ENCODE data around the gene KCNMA1.
"Not testable (repeated sequence)": the region's sequence is repeated elsewhere in the genome, so short reads cannot be mapped to it uniquely, and the experiment has no call there.

KCNMA1 gene

DNA sequence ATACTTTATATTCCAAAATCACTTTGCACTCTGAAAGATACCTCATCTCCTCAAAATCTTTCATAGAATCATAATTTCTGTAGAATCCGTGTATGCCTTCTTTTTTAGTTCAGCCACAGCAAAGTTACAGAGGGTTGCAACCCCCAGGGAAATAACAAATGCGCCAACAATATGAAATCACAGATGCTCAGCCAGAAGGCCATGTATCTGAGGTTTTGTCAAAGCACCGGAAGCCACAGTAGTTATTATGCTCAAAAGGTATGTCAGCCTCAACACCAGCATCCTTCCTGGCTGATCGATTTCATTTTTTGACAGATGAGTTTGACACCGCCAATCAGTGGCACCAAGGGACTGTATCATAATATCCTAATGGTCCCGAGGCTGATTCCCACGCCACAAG lies 204.1 kb downstream of the KCNMA1 start:
- DNase-seq: no peak

DNA sequence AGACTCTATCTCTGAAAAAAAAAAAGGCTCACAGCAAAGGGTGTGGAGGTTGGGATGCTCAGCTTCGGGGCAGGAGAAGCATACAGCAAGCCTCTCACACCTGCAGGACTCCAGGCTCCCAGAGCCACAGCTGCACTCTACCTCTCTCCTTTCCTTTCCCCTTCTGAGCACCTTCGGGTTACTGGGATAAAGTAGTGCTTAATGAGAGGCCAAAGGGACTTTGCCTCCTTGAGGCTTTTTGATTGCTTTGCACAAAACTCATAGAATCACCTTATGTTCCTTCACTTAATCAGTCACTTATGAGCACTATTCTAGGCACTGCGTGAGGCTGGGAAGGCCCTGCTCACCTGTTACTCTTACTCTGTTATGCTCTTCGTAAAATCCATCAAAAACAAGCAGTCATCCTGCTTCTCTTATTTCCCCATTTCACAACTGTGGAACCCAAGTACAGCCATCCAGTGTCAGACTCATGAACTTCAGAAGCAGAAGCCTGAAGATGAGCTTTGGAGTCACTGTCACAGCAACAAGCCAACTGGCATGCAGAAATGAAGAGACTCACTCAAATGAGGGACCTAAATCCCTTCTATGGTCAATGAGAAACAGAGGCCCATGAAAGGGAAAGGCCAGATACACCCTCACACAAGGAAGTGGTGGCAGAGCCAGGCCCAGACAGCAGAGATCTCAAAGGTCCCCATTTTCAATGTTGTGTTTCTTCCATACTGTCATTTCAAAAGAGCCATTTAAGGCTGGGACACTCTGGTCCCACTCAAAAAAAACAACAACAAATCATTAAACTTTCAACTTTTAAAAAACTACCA lies 205.4 kb downstream of the KCNMA1 start:
- DNase-seq: no peak

DNA sequence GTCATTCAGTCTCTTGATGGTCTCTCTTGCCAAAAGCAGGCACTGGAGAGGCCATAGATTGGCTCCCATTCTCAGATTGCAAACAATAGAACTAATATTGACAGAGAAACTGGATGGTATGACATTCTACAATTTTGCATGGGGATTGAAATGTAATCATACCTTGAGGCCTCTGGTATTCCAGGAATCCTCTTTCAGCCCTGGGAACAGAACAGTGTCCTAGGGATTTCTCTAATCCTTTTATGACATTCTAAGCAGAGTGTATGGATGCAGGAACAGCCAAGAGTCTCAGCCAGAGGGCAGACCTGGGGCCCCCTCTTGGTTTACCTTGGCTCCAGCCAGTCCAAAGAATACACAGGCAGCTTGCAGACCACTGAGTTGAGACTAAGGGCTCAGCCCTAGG lies 206.4 kb downstream of the KCNMA1 start:
- no peak for DNase-seq

DNA sequence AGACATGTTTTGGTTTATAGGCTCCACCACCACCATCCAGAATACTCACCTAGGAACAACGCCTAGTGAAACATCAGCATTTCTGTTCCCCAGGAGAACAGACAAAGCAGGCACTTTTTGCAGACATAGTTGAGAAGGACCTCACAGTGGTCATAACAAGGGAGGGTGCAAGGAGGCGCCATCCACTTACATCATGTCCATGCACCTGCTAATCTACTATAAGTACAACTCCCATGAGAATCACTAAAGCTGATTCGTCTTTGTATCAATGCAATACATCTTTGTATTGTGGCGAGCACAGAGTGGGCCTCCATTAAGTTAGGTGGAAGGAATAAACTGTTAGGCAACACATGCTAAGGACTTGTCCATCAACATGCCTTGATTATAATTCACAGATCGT lies 207.1 kb downstream of the KCNMA1 start:
- no peak for DNase-seq

DNA sequence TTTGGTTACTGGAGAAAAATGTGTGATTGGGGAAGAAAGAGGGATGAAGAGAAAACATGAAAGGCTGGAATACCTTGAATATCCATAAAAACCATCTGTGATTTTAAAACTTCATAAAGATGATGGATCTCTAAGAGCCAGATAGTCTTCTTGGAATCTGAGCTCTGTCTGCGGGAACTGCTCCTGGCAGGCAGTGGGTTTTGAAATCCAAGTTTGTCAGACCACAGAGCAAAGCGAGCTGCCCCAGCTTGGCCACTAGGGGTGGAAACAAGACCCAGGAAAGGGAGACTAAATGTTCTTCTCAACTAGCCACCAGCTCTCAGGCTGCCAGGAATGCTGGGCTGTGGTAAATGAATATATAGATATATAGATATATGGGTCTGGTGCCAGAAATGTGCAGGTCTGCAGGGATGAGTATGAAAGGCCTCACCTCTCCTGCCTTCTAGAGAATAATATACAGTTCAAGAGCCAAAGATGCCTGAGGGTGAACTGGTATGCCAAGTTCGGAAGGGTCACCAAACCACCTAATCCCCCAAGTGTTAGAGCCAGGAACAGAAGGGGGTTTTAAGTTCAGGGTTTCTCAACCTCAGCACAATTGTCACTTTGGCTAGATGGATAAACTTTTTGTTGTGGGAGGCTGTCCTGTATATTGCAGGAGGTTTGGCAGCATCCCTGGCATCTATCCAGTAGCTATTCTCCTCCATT lies 208.8 kb downstream of the KCNMA1 start:
- DNase-seq: no peak

DNA sequence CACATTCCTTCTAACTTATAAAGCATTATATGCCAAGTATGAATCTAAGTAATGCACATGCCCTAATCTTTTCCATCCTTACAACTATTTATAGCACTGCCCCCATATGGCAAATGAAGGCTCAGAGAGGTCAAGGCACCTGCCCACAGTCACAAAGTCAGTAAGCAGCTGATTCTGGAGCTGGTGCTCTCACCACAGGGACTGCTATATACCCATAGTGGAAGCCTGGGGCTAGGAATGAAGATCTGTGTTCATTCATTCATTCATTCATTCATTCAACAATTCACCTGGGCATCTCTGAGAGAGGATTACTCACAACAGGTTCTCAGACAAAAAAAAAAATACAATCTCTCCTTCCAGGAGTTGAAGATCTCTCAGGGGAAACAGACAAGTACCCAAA lies 213.4 kb downstream of the KCNMA1 start:
- no peak for DNase-seq

DNA sequence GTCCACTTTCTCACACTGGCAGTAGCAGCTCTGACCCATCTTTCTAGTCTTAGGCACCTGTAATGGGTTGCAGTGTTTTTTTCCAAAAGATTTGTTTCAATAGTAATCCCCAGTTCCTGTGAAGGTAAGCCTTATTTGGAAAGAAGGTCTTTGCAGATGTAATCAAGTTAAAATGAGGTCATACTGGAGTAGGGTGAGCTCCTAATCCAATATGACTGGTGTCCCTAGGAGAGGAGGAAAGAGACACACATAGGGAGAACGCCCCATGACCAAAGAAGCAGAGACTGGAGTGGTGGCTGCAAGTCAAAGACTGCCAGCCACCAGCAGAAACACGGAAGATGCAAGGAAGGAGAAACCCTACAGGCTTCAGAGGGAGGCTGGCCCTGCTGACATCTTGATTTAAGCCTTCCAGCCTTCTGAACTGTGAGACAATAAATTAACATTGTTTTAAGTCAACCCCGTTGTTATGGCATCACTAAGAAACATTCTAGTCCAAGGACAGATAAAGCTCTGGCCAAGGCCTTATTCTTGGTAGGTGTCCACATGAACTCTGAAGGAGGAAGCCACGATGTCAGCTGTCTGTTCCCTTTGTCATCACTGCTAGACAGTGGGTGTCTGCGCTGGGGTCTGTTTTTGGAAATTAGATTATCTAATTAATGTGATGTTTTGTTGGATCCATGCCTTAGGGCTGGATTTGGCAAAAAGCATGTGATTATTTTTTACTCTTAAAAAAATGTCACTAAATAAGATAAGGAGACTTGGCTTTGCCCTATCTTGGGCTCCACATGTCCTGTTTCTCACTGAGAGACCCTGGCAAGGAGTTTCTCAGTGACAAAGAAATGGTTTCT lies 214.9 kb downstream of the KCNMA1 start:
- no peak for DNase-seq

DNA sequence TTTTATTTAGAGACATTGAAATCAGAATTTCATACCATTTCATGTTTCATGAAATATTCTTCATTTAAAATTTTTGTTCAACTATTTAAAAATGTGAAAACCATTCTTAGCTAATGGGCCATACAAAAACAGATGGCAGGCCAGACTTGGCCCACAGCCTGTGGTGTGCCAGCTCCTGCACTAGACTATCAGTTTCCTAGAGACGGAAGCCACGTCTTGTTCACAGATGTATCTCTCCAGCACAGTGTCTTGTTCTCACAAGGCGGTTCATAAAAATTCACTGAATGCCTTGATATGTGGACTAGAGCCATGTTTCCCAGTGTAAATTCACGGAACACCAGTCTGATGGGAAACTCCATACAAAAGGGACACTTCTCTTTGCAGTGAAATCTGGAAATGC lies 216.0 kb downstream of the KCNMA1 start:
- DNase-seq: no peak

DNA sequence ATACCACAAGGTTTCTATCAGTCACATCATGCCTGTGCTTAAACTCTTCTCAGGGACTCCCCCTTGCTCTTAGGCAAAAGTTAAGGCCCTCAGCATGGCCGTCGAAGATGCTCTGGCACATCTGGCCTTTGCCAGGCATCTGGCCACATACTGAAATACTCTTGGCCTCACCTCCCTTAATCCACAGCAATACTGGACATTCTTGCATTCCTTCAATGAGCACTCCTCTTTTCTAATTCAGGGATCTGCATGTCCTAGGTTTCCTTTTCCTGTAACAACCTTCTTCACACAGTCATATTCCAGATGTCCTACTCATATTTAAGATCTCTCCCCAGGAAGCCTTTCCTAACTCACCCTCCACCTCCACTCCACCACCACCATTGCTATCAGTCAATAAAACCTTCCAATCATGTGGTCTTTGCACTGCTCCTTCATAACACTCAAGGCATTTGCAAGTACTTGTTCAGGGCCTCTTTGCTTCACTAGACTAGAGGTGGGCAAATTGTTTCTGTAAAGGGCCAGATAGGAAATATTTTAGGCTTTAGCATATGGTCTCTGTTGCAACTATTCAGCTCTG lies 216.6 kb downstream of the KCNMA1 start:
- DNase-seq: no peak

DNA sequence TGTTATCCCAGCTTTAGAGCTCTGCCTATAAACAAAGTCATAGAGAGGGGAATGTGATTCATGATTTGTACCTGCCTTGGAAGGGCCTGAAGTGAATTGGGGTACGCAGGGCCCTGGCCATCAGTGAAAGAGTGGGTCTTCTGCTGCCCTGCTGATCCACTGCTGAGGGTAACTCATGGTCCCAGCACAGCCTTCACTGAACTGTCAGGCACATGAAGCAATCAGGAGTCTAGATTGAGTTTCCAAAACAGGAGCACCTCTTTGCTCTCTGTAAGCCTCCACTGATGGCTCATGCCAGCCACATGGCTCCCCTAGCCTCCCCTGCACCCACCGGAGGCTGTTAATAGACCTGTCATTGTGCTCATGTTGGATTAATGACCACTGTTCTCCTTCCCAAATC lies 217.6 kb downstream of the KCNMA1 start:
- DNase-seq: no peak

DNA sequence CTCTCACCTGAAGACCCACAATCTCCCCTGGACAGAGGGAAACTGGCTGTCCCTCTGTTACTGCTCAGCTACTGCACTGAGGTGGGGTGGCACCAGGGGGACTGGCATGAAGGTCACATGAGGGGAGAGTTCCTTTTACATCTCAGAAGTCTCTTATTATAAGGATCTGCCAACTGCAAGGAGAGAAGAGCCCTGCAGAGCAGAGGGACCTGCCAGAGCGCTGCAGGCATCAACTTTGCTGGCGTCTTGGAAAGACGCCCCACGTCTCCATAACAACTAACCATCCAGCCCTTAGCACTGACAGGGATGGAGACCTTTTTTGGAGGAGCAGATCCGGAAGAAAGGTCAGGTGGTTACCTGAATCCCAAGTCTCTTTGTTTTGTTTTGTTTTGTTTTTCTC lies 218.6 kb downstream of the KCNMA1 start:
- DNase-seq: no peak

DNA sequence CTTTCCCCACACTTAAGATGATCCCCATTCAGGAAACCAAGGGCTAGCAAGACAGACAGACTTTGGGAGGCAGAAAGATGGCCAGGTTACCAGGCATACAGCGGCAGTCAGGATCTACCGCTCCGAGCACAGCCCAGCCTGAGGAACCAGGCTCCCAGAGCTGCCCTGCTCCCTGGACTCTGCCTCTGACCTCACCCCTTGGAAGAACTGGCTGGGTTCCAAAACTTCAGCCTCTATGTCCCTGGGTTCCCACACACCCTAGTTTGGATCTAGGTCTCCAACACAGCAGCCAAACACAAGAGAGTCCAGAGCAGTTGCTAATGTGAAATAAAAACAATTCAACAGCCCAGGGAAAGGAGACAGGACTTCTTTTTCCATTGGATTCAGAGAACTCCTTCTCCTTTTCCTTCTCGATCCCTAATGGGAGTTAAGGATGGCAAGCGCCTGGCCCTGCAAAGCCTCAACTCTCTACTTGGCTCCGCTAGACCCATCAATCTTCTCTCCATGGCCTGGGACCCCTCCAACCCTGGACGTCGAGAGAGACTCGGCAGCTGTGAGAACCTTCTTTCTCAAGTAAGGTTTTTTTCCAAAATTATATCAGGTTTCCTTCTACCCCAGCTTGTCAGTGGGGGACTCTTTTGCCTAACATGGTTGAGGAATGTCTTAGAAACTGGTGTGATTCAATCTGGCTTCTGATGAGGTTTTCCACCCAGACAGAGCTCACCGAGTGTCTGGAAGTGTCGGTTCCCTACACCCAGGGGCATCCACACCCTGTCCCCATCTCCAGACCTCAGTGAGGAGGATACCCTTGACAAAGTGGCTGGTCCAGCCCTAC lies 219.6 kb downstream of the KCNMA1 start:
- no peak for DNase-seq

DNA sequence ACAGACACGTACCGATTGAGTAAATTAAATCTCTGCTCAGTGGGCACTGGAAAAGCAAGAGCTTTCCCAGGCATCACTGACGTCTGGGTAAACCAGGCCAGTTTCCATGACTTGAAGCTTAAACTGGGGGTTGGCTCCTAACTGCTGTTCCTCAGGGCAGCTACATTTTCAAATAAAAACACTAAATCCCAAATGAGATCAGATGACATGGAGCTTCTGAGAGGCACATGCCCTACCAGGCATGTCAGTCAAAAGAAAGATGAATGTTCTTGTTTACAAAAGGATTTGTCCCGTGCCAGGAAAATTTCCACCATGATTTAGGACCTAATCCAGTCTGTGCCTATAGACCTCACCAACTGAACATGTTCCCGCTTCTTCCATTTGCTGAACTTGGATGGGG lies 220.2 kb downstream of the KCNMA1 start:
- DNase-seq: no peak

DNA sequence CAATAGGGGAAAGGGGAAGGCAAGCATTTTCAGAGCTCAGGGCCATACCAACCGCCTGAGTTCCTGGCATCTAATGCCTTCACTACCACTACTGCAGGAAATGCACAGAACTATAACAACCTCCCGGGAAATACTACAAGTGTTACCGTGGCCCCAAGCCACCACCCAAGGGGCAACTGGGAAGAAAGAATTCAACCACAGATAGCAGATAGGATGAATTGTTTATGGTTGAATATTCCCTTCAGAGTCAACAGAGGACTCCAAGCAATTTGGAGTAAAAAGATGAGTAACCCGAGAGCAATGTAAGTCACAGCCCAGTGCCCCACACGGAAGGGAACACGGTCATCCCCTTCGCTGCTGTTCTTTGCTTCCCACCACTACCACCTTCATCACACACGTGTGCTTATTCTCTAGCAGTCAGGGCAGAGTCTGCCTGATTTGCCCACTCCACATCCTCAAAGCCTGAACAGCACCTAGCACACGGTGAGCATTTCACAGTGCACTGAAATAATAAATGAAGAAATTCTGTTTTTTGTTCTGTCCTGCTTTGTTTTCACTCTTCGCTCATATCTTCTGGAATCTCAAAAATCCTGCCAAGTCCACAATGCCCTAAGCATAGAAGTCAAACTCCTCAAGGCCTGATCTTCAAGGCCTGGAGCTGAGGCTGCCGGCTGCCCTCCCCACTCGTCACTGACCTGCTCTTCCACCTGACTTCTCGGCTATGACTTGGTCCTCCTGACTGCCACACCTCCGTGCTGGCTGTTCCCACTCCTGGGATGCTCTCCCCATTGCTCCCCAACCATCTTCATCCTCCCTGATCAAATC lies 221.1 kb downstream of the KCNMA1 start:
- no peak for DNase-seq

DNA sequence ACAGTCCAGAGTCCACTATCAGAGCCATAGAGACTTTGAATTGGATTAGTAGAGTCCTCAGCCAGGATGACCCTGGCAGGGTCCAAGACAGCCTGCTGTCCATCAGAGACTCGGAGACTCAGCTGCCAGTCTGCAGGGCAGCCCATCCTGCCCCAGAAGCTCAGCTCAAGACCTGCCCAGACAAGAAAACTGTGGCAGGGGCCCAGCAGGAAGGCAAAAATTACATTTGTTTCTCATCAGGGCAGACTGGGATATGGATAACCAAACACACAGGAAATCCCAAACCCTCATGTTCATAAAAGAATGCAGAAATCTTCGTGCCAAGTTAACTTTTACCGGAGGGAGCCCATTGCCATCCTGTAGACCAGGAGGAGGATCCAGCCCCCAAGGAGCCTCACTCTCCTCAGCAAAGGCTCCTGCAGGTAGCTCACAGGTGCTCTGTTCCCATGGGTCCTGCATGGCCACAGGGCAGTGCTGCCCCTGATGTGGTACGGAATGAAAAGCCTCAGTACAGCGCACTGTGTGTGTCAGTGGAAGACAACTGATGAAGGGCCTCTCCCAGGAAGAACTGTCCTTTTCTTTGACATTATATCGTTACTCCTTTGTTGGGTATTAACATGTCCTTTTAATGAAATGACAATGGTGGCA lies 222.2 kb downstream of the KCNMA1 start:
- DNase-seq: no peak

DNA sequence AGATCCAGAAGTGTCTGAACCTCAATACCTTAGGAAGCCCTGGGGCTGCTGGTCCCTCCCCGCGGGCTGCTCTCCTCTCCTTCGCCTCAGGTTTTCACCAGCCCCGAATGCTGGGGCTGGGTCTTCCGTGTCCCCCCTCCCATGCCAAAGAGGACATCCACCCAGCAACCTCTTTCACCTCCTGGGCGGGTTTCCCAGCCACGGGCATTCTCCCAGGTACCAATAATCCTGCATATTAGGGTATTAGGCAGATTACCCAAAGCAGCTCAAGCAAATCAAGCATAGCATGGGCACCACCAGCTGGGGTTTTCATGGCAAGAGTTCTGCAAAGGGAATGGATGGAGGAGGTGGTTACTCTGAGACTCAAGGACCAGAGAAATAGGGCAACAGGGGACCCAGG lies 224.4 kb downstream of the KCNMA1 start:
- DNase-seq: no peak

DNA sequence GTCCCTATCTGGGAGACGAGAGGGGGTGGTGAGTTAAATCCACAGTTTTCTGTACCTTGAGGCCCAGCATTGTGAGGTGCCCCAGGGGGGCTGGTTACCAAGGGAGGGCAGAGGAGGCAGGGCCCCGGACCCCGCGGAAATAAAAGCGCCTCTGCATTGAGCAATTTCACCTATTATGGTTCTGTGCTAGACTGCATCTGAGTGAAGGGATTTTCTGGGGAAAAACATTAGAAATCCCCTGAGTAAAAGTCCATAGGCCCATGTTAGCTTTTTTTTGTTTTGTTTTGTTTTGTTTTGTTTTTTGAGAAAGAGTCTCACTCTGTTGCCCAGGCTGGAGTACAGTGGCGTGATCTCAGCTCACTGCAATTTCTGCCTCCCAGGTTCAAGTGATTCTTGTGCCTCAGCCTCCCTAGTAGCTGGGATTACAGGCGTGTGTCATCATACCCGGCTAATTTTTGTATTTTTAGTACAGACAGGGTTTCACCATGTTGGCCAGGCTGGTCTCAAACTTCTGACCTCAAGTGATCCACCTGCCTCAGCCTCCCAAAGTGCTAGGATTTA lies 225.0 kb downstream of the KCNMA1 start:
- DNase-seq: not testable (repeated sequence)

DNA sequence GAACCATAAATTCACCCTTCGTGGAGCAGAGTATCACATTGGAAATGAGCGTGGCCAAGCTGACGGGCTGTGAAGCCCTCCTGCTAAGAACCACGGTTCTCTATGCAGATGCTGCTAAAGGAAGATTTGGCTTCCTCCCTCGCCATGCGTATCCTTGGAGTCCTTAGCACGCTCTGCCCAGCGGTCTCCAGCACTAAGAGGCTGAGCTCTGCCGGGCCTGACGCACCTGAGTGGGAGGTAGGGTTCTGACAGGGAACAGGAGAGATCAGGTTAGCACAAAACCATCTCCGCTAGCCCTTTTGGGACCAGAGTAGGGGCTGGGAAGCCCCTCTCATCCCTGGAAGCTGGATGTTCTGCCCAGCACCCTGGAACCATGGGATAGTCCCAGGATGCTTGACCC lies 225.8 kb downstream of the KCNMA1 start:
- DNase-seq: no peak

DNA sequence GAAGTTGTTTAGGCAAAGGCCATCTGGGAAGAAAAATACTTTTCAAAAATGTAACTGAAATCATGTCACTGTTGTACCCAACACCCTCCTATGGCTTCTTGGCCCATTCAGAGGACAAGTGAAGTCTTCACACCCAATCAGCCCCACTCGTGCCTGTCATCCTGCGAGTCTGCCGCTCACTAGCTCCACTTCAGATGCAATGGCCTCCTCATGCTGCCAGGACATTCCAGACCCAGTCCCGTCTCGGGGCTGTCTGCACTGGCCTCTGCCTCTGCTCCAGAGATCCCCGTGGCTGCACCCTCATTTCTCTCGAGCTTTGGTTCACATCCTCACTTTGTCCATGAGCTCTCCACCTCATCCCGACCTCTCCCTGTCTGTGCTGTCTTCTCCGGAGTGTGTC lies 227.1 kb downstream of the KCNMA1 start:
- no peak for DNase-seq

DNA sequence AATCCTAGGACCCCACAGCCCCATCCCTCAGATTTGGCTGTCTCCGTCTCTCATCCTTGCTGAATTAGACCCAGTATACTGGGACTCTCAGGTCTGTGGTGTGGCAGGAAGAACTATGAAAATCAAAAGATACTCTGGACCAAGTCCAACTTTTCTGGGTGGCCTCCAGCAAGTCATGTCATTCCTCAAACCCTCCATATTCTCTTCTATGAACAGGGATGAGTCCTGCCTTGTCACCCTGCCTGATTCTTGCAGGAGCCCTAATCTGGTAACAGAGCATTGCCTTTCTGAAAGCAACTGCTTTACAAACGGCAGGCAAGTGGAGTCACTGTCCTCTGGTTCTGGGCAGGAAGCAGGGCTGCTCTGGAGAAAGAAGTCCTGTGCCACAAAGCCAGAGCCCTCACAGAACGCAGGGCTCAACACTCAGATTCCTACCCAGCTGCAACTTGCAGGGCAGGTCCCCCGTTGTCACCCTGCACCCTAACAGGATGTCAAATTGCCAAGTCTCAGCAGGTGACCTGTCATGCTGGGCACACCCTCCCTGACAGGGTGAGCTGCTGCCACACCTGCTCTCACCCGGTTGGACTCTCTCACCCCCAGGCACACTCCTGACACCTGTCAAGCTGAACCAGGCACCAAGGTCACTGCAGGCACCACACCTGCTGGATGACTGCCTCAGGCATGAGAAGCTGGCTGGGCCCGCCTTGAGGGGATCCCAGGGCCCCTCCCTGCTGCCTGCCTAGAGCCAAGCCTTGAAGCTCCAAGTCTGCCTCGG lies 227.7 kb downstream of the KCNMA1 start:
- DNase-seq: no peak

Measured in effector CD8-positive, alpha-beta T cell (primary cell).